Medulla oblongata (tissue), 1 donor: ENCODE measurements around the gene DLK1.

ENCODE experiments used
- DNase-seq: peaks from one replicate; pipeline ENCODE4 v3.0.0-alpha.2; 2015; ENCODE audit errors: extremely low spot score

Gene DLK1

DNA sequence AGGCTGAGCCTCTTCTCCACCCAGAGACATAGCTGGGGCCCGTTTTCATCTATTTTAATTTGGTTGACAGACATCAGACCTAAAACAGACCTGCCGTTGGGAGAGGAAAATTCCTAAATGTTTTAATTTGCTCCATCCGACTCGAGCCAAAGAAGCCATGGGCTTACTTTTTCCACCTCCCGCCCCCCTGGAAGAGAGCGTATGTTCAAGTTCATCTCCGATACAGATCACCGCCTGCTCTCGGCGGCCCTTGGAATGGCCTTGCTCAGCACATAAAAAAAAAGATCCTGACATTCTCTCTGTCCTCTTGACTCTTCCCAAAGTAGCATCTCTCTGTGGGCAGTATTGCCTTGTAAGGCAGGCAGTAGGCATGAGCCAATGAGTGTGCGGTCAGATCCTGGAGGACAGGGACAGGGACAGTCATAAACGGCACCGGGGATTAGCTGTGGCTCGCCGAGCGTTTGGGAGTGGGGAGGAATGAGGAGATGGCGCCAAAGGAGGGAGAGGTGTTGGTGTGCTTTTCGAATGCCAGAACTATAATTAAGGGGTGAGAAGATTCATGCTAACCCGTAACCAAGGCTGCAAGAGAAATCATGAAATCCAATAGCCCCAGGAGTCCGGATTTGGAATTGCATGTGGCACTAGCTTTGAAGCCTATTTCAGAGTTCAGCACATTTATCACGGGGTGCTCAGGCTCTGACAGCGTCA lies 51.3 kb downstream of the DLK1 start:
- no peak for DNase-seq

DNA sequence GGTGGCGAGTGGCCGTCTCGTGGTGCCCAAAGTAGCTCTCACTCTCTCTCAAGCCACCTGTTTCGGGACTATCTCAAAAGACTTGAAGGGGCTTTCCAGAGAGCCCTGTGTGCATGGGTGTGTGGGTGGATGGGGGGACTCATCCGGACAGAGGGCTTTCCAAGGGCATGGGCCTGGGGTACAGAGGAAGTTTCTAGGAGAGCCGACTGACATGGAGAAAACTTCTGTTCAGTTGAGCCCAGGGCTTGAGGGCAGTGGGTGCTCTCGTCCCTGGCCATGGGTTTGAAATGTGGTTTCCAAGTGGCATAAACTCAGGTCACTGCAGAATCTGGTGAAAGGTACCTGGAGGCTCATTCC lies 51.8 kb downstream of the DLK1 start:
- DNase-seq, result no peak

DNA sequence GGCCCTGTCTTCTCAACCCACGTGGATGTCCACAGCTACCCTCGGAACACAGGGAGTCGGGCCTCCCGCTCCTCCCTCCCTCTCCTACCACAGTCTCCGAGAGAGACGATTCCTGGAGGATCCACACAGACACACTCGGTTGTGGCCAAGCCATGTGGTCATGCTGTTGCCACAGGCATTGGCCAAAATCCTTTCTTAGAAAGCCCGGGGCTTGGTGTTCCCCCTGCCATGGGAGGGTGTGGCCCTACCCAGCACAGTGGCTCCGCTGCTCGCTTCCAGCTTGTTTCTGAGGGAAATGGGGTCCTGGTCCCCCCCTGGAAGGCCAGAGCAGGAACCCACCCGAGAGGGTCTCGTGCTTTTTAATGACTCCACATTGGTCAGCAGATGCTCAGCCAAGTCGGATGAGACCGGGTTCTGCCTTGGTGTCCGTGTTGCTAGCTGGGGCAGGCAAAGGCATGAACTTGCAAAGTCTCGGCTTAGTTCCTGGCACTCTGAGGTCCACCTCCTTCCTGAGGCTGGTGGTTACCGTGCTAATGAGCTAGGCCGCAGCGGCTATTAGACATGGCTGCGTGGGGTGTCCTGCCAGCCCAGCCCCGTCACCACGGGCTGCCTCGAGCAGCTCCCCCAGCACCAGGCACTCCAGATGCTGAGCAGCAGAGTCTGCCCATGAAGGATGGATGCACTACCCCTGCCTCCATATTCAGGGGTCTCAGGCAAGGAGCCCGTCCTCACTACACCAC lies 52.4 kb downstream of the DLK1 start:
- DNase-seq, result no peak

GRCh38 chr14:100779691-100780080 lies 53.0 kb downstream of the DLK1 start:
- DNase-seq, result no peak

- DNase-seq, result no peak
Measured at GRCh38 chr14:100780246-100780645, 53.6 kb downstream of the DLK1 start.

DNA sequence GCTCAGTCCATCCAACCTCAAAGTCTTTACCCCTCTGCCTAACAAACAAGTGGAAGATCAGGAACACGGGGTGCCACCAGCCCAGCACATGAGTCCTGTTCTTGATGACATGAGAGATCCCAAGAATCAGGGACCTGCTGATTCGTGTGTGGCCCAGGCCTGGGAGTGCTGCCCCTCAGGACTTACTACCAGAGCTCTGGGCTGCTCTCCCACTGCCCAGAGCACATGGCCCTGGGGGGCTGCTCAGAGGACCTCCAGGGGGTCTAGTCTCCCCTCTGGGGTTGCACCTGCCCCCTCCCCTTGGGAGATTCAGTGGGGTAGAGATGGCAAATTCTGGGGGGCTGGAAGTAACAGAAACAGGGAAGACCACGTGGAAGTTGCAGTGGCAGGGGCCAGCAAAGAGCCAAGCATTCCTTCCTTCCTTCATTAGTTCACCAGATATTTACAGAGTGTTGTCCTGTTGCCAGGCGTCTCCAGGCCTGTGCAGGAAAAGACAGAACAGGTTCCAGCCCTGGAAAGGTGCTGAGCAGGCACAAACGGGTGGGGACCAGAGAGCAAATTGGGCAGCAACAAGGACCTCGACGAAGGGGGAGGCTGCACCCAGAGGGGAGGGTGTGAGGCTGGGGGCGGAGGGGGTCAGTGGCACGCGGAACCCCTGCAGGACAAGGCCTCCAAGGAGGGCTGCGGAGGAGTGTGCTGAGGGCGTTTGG lies 54.1 kb downstream of the DLK1 start:
- no peak for DNase-seq

DNA sequence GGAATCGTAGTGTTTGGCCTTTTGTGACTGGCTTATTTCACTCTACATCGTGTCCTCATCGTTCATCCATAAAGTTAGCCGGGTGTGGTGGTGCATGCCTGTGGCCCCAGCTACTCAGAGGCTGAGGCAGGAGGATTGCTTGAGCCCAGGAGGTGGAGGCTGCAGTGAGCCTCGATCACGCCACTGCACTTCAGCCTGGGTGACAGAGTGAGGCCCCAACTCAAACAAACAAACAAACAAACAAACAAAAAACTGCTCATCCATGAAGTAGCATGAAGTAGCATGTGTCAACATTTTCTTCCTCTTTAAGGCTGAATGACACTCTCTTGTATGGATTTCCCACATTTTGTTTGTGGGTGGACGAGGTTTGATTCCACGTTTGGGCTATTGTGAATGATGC lies 55.3 kb downstream of the DLK1 start:
- no peak for DNase-seq

DNA sequence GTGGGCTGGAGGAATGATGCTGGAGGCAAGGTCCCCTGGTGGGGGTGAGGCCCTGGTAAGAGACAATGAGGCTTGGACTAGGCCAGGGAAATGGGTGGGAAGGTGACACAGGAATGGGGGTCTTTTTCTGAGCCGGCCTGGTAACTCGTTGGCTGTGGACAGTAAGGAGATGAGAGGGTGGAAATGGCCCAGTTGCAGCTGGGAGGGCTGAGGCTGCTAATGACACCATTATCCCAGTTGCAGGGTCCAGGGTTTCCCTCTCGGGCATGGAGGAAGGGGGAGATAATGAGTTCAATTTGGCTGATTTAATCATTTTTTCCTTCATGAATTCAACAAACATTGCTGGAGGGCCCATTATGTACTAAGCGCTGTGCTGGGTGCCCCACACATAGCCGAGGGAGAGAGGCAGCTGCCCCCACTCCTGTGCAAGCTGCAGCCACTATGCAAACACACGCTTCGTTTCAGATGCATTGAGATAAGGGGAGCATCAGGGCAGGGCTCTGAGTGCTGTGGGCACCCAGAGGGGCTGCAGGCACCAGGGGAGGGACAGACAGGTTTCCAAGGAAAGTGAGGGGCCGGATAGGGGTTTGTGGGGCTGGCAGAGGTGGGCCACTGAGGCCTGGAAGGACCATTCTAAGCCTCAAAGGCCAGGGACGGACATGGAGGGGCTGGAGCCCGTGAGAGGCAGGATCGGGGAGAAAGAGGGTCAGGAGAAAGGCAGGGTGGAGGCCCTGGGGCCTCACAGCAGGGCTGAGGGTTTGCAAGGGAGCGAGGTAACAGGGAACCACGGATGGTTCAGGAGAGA lies 56.0 kb downstream of the DLK1 start:
- DNase-seq, result no peak

GRCh38 chr14:100783630-100784370 lies 57.1 kb downstream of the DLK1 start:
- DNase-seq, result no peak

GRCh38 chr14:100784523-100785337 lies 58.0 kb downstream of the DLK1 start:
- no peak for DNase-seq

GRCh38 chr14:100785338-100785615 lies 58.6 kb downstream of the DLK1 start:
- no peak for DNase-seq

- DNase-seq, result peak; percentile 5
Measured at GRCh38 chr14:100785626-100786025, 58.9 kb downstream of the DLK1 start.

DNA sequence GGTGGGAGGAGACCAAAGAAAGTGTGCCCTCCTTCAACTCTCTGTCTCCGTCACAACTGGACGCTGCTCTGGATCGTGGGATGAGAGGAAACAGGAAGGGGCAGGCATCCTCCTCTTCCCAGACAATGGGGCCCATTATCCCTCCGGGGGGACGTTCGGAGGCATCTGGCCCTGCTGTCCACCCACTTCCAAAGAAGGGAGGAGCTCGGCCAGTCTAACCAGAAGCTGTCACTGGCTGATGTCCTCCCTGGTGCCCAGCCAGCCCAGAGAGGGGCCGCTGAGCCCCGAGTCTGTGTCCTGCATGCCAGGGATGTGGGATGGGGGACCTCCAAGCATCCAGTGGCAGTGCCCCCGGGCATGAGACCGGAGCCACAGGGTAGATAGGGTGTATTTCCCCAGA lies 59.4 kb downstream of the DLK1 start:
- DNase-seq, result peak; percentile 62

GRCh38 chr14:100786576-100787219 lies 60.0 kb downstream of the DLK1 start:
- no peak for DNase-seq

- DNase-seq, result no peak
Measured at GRCh38 chr14:100787659-100788058, 61.0 kb downstream of the DLK1 start.
